Measurements from ENCODE around the gene HHEX. TPM values are rescaled to one million over a fixed set of nuclear protein-coding genes. Genes with fewer than 3 reads are reported as not detected.

HHEX gene
- total and polyA plus RNA-seq, 3 donors from 2014 or later = 2.6 to 5.6 (median 4.0) TPM

DNA sequence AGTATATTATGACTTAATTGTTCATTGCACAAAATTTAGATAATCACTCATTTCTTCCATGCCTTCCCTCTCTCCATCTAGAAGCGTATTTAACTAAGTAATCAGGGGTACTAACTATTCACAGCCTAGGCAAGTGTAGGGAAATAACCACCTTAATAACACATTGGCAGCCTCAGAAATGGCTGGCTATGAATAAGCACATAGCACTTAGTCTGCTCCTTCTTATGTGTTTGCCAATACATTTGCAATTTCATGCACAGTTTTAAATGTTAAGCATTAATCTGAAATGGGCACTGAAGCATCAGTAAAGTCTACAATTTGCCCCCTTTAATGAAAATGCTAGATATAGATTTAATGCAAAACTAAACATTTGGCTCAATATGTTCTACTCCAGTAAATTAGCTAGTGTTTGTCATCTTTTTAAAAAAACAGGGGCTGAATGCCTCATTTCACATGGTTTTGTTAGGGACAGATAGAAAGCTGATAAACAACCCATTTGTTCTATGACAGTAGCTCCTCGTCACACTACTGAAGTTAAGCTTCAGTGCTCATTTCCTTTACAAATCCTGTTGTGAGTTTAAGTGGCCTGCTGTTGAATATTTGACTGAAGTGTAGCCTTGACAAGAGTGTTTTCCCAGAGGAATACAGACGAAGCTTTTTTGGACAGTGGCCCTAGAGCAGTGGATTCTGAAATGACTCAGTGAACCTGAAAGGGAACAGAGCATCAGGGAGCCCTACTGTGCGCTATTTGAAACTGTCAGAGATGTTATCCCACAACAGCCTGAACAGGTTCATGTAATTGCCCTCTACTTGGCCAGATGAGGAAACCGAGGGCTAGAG is 30.5 kb downstream of the HHEX start:
- TF ChIP-seq POLR2A (IDR thresholded peaks at IDR 0.05) = no peak
- TF ChIP-seq, protein P1, sequence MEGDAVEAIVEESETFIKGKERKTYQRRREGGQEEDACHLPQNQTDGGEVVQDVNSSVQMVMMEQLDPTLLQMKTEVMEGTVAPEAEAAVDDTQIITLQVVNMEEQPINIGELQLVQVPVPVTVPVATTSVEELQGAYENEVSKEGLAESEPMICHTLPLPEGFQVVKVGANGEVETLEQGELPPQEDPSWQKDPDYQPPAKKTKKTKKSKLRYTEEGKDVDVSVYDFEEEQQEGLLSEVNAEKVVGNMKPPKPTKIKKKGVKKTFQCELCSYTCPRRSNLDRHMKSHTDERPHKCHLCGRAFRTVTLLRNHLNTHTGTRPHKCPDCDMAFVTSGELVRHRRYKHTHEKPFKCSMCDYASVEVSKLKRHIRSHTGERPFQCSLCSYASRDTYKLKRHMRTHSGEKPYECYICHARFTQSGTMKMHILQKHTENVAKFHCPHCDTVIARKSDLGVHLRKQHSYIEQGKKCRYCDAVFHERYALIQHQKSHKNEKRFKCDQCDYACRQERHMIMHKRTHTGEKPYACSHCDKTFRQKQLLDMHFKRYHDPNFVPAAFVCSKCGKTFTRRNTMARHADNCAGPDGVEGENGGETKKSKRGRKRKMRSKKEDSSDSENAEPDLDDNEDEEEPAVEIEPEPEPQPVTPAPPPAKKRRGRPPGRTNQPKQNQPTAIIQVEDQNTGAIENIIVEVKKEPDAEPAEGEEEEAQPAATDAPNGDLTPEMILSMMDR (IDR thresholded peaks at IDR 0.05) = no peak

DNA sequence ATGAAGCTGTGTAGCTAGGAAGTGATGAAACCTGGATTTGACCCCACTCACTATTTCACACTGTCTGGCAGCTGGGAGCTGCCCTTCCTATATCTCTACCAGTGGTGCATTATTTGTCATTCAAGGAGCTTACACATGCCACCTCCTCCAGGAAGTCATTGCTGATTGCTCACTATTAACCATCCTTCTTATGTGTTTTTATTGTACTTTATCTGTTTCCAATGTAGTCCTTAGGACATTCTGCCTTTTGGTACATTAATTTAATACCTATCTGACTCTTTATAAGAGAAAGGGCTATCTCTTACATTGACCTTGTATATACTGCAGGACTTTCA is 31.0 kb downstream of the HHEX start:
- intact Hi-C loops (cut with DNase I; ENCODE audit: low total_unique reads) = no loop called here
- TF ChIP-seq POLR2A (IDR thresholded peaks at IDR 0.05) = no peak
- TF ChIP-seq, protein P1 (IDR thresholded peaks at IDR 0.05) = no peak
- H3K27me3 ChIP-seq = no peaks in the 10 kb centered on the region
- no peaks in the 10 kb centered on the region for H3K36me3 ChIP-seq (ENCODE audit: low read depth, missing control alignments)
- H3K27ac ChIP-seq = no peak overlapping the region
- H3K4me3 ChIP-seq = no peak overlapping the region
- H3K4me1 ChIP-seq = no peaks in the 10 kb centered on the region
- H3K9me3 ChIP-seq = no peaks in the 10 kb centered on the region
- no peak for DNase-seq

More for the DNA sequence above, 30.5 kb downstream of the HHEX start:
- H3K9me3 ChIP-seq = no peaks in the 10 kb centered on the region
- no peak for DNase-seq
- H3K36me3 ChIP-seq (ENCODE audit: low read depth, missing control alignments) = no peaks in the 10 kb centered on the region
- 76 to 79% methylated on average over 5 of the region's 5 CpGs for WGBS, 2 donors
- no peaks in the 10 kb centered on the region for H3K4me1 ChIP-seq
- no peaks in the 10 kb centered on the region for H3K27me3 ChIP-seq
- no peak overlapping the region for H3K27ac ChIP-seq
- no peak overlapping the region for H3K4me3 ChIP-seq
- intact Hi-C loops (cut with DNase I; ENCODE audit: low total_unique reads) = no loop called here

DNA sequence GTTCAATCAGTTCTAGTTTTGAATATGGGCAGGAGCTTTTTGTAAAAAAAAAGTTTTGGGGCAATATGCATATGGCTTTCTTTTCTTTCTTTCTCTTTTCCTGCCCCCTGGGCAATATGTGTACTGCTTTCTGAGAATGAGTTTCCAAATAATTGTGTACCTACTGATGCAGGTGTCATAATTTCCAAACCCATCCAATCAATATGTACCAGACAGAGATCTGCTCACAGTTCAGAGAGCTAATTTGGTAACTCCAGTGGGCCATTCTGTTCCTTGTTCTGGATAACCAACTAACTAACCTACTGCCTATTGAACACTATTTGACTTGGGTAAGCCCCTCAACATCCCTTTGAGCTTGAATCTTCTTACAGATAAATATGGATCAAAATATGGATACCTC is 32.6 kb downstream of the HHEX start:
- no peak overlapping the region for H3K4me3 ChIP-seq
- H3K27me3 ChIP-seq = no peaks in the 10 kb centered on the region
- no peak overlapping the region for H3K27ac ChIP-seq
- TF ChIP-seq, protein P1 (IDR thresholded peaks at IDR 0.05) = no peak
- TF ChIP-seq POLR2A (IDR thresholded peaks at IDR 0.05) = no peak
- intact Hi-C loops (cut with DNase I; ENCODE audit: low total_unique reads) = no loop called here
- DNase-seq = no peak
- no peaks in the 10 kb centered on the region for H3K9me3 ChIP-seq
- no peaks in the 10 kb centered on the region for H3K4me1 ChIP-seq
- H3K36me3 ChIP-seq (ENCODE audit: low read depth, missing control alignments) = no peaks in the 10 kb centered on the region

DNA sequence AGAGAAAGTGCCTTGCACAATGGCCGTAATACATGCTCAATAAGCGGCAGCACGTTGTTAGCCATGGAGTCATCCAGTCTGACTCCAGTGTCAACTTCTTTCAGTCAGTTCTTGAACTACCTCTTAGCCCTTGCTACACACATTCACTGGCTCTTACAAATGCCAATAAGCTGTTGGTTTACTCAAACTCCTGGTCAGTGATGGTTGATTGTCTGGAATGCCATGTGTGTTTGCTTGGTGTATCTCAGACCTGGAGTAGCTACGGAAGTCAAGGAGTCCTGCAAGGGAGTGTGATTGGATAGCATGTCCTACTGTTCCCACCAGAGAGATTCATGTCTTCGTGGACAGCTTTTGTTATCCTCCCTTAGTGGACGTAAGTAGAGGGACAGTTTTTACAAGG is 37.4 kb downstream of the HHEX start:
- H3K27ac ChIP-seq = no peak overlapping the region
- WGBS, 2 donors = 93% methylated on average over 6 of the region's 6 CpGs
- no peak for DNase-seq
- H3K27me3 ChIP-seq = no peaks in the 10 kb centered on the region
- H3K4me1 ChIP-seq = no peaks in the 10 kb centered on the region
- TF ChIP-seq, protein P1 (IDR thresholded peaks at IDR 0.05) = no peak
- no peak for TF ChIP-seq POLR2A (IDR thresholded peaks at IDR 0.05)
- no peaks in the 10 kb centered on the region for H3K9me3 ChIP-seq
- intact Hi-C loops (cut with DNase I; ENCODE audit: low total_unique reads) = no loop called here
- no peak overlapping the region for H3K4me3 ChIP-seq
- no peaks in the 10 kb centered on the region for H3K36me3 ChIP-seq (ENCODE audit: low read depth, missing control alignments)

DNA sequence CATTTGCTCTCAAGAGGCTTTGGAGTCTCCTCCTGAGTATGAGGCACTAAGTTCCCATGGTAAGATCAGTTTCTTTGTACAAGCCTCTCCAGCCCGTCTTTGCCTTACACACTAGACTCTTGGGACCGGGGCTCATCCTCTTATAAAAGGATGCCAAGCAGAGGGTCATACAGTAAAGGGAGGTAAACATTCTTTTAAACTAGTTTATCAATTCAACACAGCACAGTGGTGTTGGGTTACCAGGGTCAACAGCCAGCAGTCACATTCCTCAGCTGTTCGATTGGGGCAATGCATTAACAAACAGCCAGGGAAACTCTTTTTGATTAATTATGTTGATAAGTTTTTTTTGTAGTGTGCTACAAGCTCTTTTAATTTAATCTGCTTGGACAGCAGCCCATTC is 37.8 kb downstream of the HHEX start:
- intact Hi-C loops (cut with DNase I; ENCODE audit: low total_unique reads) = no loop called here
- no peak overlapping the region for H3K27ac ChIP-seq
- H3K36me3 ChIP-seq (ENCODE audit: low read depth, missing control alignments) = no peaks in the 10 kb centered on the region
- H3K9me3 ChIP-seq = no peaks in the 10 kb centered on the region
- H3K4me1 ChIP-seq = no peaks in the 10 kb centered on the region
- no peak for TF ChIP-seq POLR2A (IDR thresholded peaks at IDR 0.05)
- TF ChIP-seq, protein P1 (IDR thresholded peaks at IDR 0.05) = no peak
- 66 to 73% methylated on average over 3 of the region's 3 CpGs for WGBS, 2 donors
- no peak overlapping the region for H3K4me3 ChIP-seq
- no peak for DNase-seq
- H3K27me3 ChIP-seq = no peaks in the 10 kb centered on the region

Data from testis (tissue), 3 donors.